H9 (cell line): ENCODE results near the gene BCORL1. TPM values are rescaled to one million over a fixed set of nuclear protein-coding genes. Genes with fewer than 3 reads are reported as not detected.

Experiments used
- DNase-seq: peaks from one replicate; pipeline ENCODE4 v3.0.0-alpha.2; 2017
- H2AFZ ChIP-seq: one replicate; pipeline ENCODE4 v1.6.1; 2013; ENCODE audit warnings: mild to moderate bottlenecking, low read length, control low read depth, moderate library complexity
- H2AK5ac ChIP-seq: 2 replicates; pipeline ENCODE4 v1.6.1; 2013; ENCODE audit warnings: low read length, control low read depth, mixed read lengths; ENCODE audit not compliant: insufficient read length
- H2BK120ac ChIP-seq: one replicate; pipeline ENCODE4 v1.6.1; 2013; ENCODE audit warnings: low read depth, mild to moderate bottlenecking, low read length, control low read depth, inconsistent platforms; ENCODE audit not compliant: poor library complexity, severe bottlenecking
- H2BK12ac ChIP-seq: 2 replicates; pipeline ENCODE4 v1.6.1; 2013; ENCODE audit warnings: low read length, control low read depth, mixed read lengths, low read depth; ENCODE audit not compliant: insufficient read length
- H2BK15ac ChIP-seq: 2 replicates; pipeline ENCODE4 v1.6.1; 2013; ENCODE audit warnings: low read depth, low read length, control low read depth
- H2BK20ac ChIP-seq: one replicate; pipeline ENCODE4 v1.6.1; 2013; ENCODE audit warnings: low read depth, mild to moderate bottlenecking, low read length, control low read depth, inconsistent platforms; ENCODE audit not compliant: poor library complexity, severe bottlenecking
- H2BK5ac ChIP-seq: 2 replicates; pipeline ENCODE4 v1.6.1; 2013; ENCODE audit warnings: low read length, control low read depth, mixed read lengths; ENCODE audit not compliant: insufficient read length
- H3K14ac ChIP-seq: 2 replicates; pipeline ENCODE4 v1.6.1; 2013; ENCODE audit warnings: low read length, control low read depth; ENCODE audit not compliant: insufficient read depth
- H3K18ac ChIP-seq: 2 replicates; pipeline ENCODE4 v1.6.1; 2013; ENCODE audit warnings: low read depth, mild to moderate bottlenecking, mixed read lengths, low read length, control low read depth; ENCODE audit not compliant: insufficient read length
- H3K23ac ChIP-seq: 2 replicates; pipeline ENCODE4 v1.6.1; 2013; ENCODE audit warnings: low read length, control low read depth, mixed read lengths, low read depth; ENCODE audit not compliant: insufficient read length
- H3K23me2 ChIP-seq: 2 replicates; pipeline ENCODE4 v1.6.1; 2013; ENCODE audit warnings: low read depth, mild to moderate bottlenecking, mixed read lengths, low read length, control low read depth; ENCODE audit not compliant: insufficient read length, poor library complexity, severe bottlenecking
- H3K27ac ChIP-seq: 2 replicates; pipeline ENCODE4 v1.5.1; 2013; ENCODE audit warnings: low read length, control low read depth, mixed read lengths, low read depth; ENCODE audit not compliant: insufficient read length
- H3K27me3 ChIP-seq: 2 replicates; pipeline ENCODE4 v1.6.1; 2013; ENCODE audit warnings: low read length, control low read depth, inconsistent platforms; ENCODE audit not compliant: insufficient read depth
- H3K4ac ChIP-seq: 2 replicates; pipeline ENCODE4 v1.6.1; 2013; ENCODE audit warnings: low read depth, mild to moderate bottlenecking, control low read depth, inconsistent platforms, low read length, moderate library complexity
- H3K4me1 ChIP-seq: 2 replicates; pipeline ENCODE4 v1.6.1; 2013; ENCODE audit warnings: low read length, control low read depth, inconsistent platforms; ENCODE audit not compliant: insufficient read depth
- H3K4me2 ChIP-seq: 2 replicates; pipeline ENCODE4 v1.6.1; 2013; ENCODE audit warnings: low read length, control low read depth, mixed read lengths; ENCODE audit not compliant: insufficient read length, insufficient read depth
- H3K56ac ChIP-seq: 2 replicates; pipeline ENCODE4 v1.6.1; 2013; ENCODE audit warnings: low read depth, mild to moderate bottlenecking, mixed read lengths, low read length, control low read depth; ENCODE audit not compliant: insufficient read length
- H3K79me1 ChIP-seq: 2 replicates; pipeline ENCODE4 v1.6.1; 2013; ENCODE audit warnings: low read depth, mild to moderate bottlenecking, moderate library complexity, low read length, control low read depth, inconsistent platforms; ENCODE audit not compliant: insufficient read depth, poor library complexity, severe bottlenecking
- H3K79me2 ChIP-seq: 2 replicates; pipeline ENCODE4 v1.6.1; 2013; ENCODE audit warnings: low read length, control low read depth, inconsistent platforms; ENCODE audit not compliant: insufficient read depth
- H3K9ac ChIP-seq: 2 replicates; pipeline ENCODE4 v1.6.1; 2013; ENCODE audit warnings: low read length, control low read depth, mixed read lengths; ENCODE audit not compliant: insufficient read length; ENCODE audit errors: extremely low read depth
- H3K9me3 ChIP-seq: one replicate; pipeline ENCODE4 v1.6.1; 2013; ENCODE audit warnings: low read depth, low read length, inconsistent platforms; ENCODE audit not compliant: control insufficient read depth
- H3T11ph ChIP-seq: one replicate; pipeline ENCODE4 v1.6.1; 2013; ENCODE audit warnings: mild to moderate bottlenecking, low read length, control low read depth, inconsistent platforms
- H4K20me1 ChIP-seq: one replicate; pipeline ENCODE4 v1.6.1; 2013; ENCODE audit not compliant: control insufficient read depth, insufficient read length, insufficient read depth
- H4K5ac ChIP-seq: 2 replicates; pipeline ENCODE4 v1.6.1; 2013; ENCODE audit warnings: low read depth, mild to moderate bottlenecking, mixed read lengths, low read length, control low read depth; ENCODE audit not compliant: insufficient read length
- H4K8ac ChIP-seq: replicated peaks from 2 replicates; pipeline ENCODE4 v1.6.1; 2013; ENCODE audit warnings: low read length, control low read depth, mixed read lengths, low read depth; ENCODE audit not compliant: insufficient read length
- H4K91ac ChIP-seq: 2 replicates; pipeline ENCODE4 v1.6.1; 2013; ENCODE audit warnings: low read depth, mild to moderate bottlenecking, moderate library complexity, mixed read lengths, low read length, control low read depth; ENCODE audit not compliant: insufficient read length
- H3K27ac Mint-ChIP-seq, 3 experiments: 2 replicates in 2 of 3; 3 replicates in 1 of 3; pipeline ENCODE4 v1.8.0; 2020 to 2021; ENCODE audit warnings: mixed read lengths in 3 of 3, mild to moderate bottlenecking in 1 of 3, moderate library complexity in 1 of 3
- H3K27me3 Mint-ChIP-seq: 2 replicates; pipeline ENCODE4 v1.8.0; 2021; ENCODE audit warnings: low read depth, mild to moderate bottlenecking, moderate library complexity, mixed read lengths
- H3K36me3 Mint-ChIP-seq, 3 experiments: 2 replicates in 2 of 3; 3 replicates in 1 of 3; pipeline ENCODE4 v1.8.0; 2020 to 2021; ENCODE audit warnings: low read depth in 3 of 3, mixed read lengths in 3 of 3; ENCODE audit not compliant: insufficient read depth in 1 of 3
- H3K4me1 Mint-ChIP-seq, 2 experiments: 2 replicates each; pipeline ENCODE4 v1.8.0; 2020; ENCODE audit warnings: mixed read lengths in 2 of 2
- H3K4me3 Mint-ChIP-seq, 2 experiments: 2 replicates in 1 of 2; 3 replicates in 1 of 2; pipeline ENCODE4 v1.8.0; 2020 to 2021; ENCODE audit warnings: mild to moderate bottlenecking in 2 of 2, mixed read lengths in 2 of 2, moderate library complexity in 1 of 2
- H3K9me3 Mint-ChIP-seq, 2 experiments: 2 replicates in 1 of 2; 3 replicates in 1 of 2; pipeline ENCODE4 v1.8.0; 2020; ENCODE audit warnings: mild to moderate bottlenecking in 2 of 2, mixed read lengths in 2 of 2, moderate library complexity in 1 of 2
- CTCF ChIP-seq: fragments of 200-600 bp; sonication (generic); conservative IDR thresholded peaks from 3 replicates; pipeline ENCODE4 v1.8.0; 2021; ENCODE audit warnings: antibody characterized with exemption, mild to moderate bottlenecking
- WGBS: extraction: QIAGEN DNeasy Blood & Tissue Kit; methylation state at CpG from one replicate; pipeline ENCODE4 v1.1.7; 2013; ENCODE audit warnings: missing lambda C conversion rate, low lambda C conversion rate, mixed read lengths; ENCODE audit not compliant: insufficient read length; ENCODE audit errors: extremely low coverage; 5-methylcytosine and 5-hydroxymethylcytosine counted together
- total RNA-seq: library from RNA; stranded (reverse); gene quantifications from 2 replicates; pipeline ENCODE4 v1.2.1, GENCODE V29; 2021

The BCORL1 gene
- total RNA-seq, 1 experiment from 2014 or later: 6.1 TPM

GRCh38 chrX:130105244-130105643, 122.8 kb downstream of the BCORL1 start:
- no peak overlapping the region for H4K8ac ChIP-seq
- H4K91ac ChIP-seq: no peak overlapping the region
- H3K9me3 ChIP-seq: peaks cover 16% of the 10 kb centered on the region
- no peak overlapping the region for H2BK20ac ChIP-seq
- Mint-ChIP-seq H3K36me3 (0 out of 7 replicates have a peak, but pooled peaks cover 0 to 2% (median 0%) of the 10 kb centered on the region in 3 experiments), H3K27me3 (peaks cover 35% of the 10 kb centered on the region), H3K4me1 (peaks cover 3 to 22% of the 10 kb centered on the region in 2 experiments), H3K9me3 (peaks cover 0 to 75% of the 10 kb centered on the region in 2 experiments; a peak in 2 of 5 replicates), H3K4me3 (no peak overlapping the region), H3K27ac (no peak overlapping the region)
- no peak overlapping the region for H3K4me2 ChIP-seq
- no peak overlapping the region for H2BK5ac ChIP-seq
- H3K23ac ChIP-seq: no peak overlapping the region
- no peaks in the 10 kb centered on the region for H3K79me2 ChIP-seq
- H2BK12ac ChIP-seq: no peak overlapping the region
- no peak overlapping the region for H3K27ac ChIP-seq
- no peak overlapping the region for H3K9ac ChIP-seq
- no peak overlapping the region for H2AK5ac ChIP-seq
- H2AFZ ChIP-seq: no peak overlapping the region
- DNase-seq: no peak
- no peak overlapping the region for H2BK15ac ChIP-seq
- TF ChIP-seq CTCF: no peak
- no peak overlapping the region for H3K56ac ChIP-seq
- H3K79me1 ChIP-seq: no peaks in the 10 kb centered on the region
- no peak overlapping the region for H4K5ac ChIP-seq
- no CpG with 5 or more reads among the region's 3 CpGs for WGBS
- H3T11ph ChIP-seq: no peak overlapping the region
- peaks cover 12% of the 10 kb centered on the region; the same call in 1 of the 2 replicates for H3K27me3 ChIP-seq
- H3K4me1 ChIP-seq: no peaks in the 10 kb centered on the region
- H3K14ac ChIP-seq: no peak overlapping the region
- H3K4ac ChIP-seq: no peak overlapping the region
- H4K20me1 ChIP-seq: no peaks in the 10 kb centered on the region
- H3K18ac ChIP-seq: no peak overlapping the region
- no peak overlapping the region for H2BK120ac ChIP-seq
- no peaks in the 10 kb centered on the region for H3K23me2 ChIP-seq
